Superior temporal gyrus (tissue), 1 donor: ENCODE measurements around the gene ZBTB7A.

ENCODE experiments used
- DNase-seq: peaks from one replicate; pipeline ENCODE4 v3.0.0-alpha.2; 2016; ENCODE audit errors: extremely low spot score

The ZBTB7A gene

DNA sequence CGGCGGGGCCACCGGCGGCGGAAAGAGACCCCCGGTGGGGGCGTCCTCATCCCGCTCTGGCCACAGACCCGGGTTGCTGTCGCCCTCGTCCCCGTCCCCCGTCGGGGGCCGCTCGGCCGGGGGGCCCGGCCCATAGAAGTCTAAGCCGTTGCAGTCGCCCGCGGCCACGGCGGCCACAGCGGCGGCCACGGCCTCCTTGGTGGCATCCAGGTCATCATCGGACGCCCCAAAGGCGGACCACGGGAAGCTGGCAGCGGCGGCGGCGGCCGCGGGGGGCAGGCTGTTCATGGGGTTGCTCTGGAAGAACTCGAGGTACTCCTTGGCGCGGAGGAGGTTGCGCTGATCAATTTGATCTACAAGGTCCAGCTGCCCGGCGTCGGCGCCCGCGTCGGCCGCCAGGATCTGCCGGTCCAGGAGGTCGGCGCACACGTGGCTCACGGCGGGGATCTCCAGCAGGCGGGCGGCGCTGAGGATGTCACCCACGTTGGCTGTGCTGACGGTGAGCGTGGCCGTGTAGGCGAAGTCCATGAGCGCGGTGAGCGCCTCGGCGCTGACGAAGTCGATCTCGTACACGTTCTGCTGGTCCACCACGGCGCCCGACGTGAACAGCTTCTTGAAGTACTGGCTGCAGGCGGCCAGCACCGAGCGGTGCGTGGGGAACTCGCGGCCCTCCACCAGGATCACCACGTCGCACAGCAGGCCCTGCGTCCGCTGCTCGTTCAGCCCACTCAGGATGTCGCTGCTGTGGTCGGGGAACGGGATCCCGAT is 12.1 kb downstream of the ZBTB7A start:
- DNase-seq, result no peak

GRCh38 chr19:4053423-4054324 is 13.0 kb downstream of the ZBTB7A start:
- no peak for DNase-seq

DNA sequence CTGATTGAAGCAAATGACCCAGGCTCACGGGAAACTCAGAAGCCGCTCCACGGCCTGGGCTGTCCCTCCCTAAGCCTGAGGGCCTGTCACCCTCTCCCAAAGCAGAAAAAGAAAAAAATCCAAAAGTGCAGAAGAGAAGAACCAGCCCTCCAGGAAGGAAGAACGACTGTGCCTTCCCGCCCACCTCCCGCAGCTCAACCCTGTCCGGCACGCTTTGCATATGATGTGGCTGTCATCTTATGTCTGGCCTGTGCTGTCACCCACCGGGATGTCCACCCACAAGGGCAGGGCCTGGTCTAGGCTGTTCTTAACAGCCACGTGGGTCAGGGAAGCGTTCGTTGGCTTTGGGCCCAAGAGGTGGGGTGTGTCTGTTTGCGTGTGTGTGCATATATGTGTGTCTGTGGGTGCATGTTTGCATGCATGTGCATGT is 13.7 kb downstream of the ZBTB7A start:
- no peak for DNase-seq

DNA sequence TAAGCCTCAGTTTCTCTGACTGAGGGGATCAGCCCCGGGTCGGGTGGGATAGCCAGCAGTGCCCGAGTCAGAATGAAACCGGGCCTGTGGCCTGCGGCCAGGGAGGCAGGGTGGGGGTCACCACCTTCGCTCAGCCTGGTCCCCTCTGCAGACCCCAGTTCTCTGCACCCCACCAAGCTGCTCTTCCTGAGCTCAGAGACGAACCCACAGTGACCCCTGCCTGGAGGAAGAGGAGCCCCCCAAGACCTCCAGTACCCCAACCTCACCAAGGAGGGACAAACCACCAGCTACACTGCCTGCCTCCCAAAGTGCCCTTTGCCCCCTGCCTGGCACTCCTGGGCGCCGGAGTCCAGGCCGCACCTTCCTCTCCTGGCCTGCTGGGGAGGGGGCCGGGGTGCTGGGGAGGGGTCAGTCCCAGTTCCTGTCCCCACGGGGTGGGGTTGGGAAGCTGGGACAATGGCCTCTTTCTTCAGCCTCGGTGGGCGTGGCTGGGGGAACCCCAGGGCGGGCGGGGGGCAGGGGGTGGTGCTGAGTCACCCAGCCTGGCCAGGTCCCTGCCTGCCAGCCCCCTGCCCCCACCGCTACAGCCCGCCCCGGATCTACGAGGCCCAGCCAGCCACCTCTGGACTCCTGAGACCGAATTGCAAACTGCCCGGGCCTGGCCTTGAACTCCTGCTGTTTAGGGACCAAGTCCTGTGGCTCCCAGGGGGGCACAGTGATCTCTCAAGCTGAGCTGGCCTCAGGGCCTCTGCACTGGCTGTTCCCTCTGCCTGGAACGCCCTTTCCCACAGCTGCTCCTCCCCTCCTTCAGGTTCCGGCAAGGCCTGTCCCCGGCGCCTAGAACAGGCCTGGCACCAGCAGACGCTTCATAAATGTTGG is 14.3 kb downstream of the ZBTB7A start:
- no peak for DNase-seq

DNA sequence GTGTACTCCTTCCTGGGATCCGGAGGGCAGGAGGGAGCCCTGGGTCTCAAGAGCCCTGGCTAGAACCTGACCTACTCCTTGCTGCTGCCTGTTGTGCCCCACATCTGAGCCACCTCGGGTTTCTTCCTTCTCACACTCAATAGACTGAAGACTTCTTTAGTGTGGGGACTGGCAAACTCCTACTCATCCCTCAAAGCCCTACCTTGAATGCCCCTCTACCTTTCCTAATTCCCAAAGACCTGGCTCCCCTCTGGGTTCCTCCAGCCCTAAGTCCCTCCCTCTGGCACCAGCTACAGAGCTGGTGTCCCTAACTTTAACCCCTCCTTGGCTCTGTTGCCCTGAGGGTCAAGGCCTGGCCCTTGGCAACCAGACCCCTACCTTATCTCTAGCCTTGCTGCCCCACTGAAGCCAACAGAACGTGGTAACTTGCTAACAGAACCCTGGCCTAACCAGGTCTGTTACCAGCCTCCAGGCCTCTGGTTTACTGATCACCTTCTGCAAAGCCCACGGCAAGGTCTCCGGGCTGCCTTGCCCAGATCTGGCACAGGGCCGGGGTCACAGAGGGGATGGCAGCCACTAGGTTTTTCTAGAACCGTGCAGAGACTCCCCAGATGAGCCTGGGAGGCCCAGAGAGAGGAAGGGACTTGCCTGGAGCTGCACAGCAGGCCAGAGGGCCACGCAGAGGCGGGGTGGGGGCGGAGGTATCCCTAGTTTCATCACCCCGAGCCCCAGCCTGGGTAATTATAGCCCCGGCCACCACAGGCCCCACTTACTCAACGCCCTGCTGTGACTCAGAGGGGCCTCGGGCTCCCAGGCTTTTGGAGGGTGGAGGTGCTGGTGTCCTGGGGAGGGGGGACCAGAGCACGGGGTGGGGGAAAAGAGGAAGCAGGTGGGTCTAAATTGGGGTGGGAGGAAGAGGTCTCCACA is 15.3 kb downstream of the ZBTB7A start:
- DNase-seq, result no peak

DNA sequence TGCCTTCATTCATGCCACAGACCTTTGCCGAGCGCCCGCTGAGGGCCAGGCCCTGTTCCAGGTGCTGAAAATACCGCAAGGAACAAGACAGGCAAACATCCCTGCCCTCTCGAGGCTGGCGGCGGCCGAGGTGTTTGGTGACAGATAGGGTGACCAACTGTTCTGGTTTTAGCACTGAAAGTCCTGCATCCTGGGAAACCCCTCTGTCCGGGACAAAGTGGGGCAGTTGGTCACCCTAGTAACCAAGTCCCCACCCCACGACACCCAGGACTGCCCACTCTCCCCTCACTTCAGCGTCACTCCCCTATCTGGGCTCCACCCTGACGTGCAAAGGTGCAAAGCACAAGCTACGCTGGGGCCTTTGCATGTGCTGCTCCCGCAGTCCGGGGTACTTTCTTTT is 17.3 kb downstream of the ZBTB7A start:
- no peak for DNase-seq

- DNase-seq, result no peak
These were observed 19.6 kb downstream of the ZBTB7A start for GRCh38 chr19:4046946-4047683.

DNA sequence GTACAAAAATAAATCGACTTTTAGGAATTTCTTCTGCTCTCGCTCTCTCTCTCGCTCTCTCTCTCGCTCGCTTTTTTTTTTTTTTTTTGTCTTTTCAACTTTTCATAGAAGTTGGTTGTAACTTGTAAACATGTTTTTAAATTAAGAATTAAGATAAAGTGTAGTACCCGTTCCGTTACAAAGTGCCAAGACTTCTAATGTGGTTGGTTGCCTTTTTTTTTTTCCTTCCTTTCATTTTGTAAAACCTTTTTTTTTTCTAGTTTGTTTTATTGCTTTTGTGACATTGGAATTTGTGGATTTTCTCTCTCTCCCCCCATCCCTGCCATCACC is 20.4 kb downstream of the ZBTB7A start:
- DNase-seq, result no peak

- no peak for DNase-seq
These were observed 20.9 kb downstream of the ZBTB7A start for GRCh38 chr19:4045597-4046361.

GRCh38 chr19:4044990-4045465 is 21.7 kb downstream of the ZBTB7A start:
- DNase-seq, result no peak

GRCh38 chr19:4043966-4044715 is 22.6 kb downstream of the ZBTB7A start:
- no peak for DNase-seq

GRCh38 chr19:4043401-4043800 is 23.3 kb downstream of the ZBTB7A start:
- no peak for DNase-seq

- DNase-seq, result no peak
These were observed 24.0 kb downstream of the ZBTB7A start for GRCh38 chr19:4042731-4043082.

DNA sequence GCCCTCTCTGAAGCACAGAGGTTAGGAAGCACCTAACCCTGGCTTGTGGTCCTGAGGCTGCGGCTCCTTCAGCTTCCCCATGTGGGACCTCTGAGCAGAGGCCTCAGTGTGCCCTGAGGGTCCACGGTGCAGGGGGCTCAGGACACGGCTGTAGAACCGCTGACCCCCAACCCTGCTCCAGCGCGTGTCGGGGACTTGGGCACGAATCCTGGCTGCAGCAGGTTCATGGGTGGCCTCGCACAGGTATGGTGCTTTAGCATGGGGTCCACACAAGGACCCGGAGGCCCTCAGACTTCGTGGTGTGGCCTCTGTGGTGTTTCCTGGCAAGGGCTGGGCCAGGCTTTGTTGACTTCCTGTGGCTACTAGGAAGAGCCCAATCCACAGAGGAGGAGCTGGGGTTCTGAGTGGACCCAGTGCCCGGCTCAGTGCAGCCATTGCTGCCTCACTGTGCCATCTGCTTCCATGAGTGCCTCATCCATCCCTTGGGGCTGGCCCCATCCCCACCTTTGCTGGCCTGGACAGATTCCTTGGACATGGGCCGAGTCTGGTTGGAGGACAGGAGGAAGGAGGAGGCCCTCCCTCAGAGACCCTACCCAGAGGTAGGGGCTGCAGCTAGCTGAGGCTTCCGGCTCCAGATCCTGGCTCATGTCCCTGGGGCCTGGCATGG is 24.5 kb downstream of the ZBTB7A start:
- no peak for DNase-seq

GRCh38 chr19:4038661-4039423 is 27.9 kb downstream of the ZBTB7A start:
- no peak for DNase-seq

DNA sequence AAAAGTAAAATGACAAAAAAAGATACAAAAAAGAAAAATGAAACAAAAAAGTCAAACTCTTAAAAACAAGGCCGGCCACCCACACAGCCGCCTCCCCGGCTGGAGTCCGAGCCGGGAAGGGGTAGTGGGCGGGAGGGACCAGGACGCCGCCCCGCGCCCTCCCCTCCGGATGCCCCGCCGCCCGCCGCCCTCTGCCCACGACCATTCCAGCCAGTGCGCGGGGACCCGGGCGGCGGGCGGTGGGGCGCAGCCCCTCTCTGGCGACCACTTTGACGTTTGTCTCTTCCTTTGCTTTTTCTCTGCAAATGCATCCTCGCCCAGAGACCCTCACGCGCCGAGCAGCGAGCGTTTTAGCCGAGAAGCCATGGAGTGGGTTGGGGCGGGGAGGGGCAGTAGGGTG is 28.6 kb downstream of the ZBTB7A start:
- no peak for DNase-seq

- no peak for DNase-seq
These were observed 29.3 kb downstream of the ZBTB7A start for GRCh38 chr19:4037301-4037949.
